HG02938 (cell line): ENCODE results near the gene RNF166.
A peak's percentile ranks its signal among the peaks of the same experiment; 100 is the strongest.
"Not testable (repeated sequence)": the region's sequence is repeated elsewhere in the genome, so short reads cannot be mapped to it uniquely, and the experiment has no call there.

Experiments used
- ATAC-seq: cut with Tn5 transposase; IDR thresholded peaks from one replicate; pipeline ENCODE4 v1.9.1; 2021; ENCODE audit warnings: mild to moderate bottlenecking, moderate library complexity; ENCODE audit not compliant: unreplicated experiment

Gene RNF166

GRCh38 chr16:88680554-88681083 lies 25.6 kb downstream of the RNF166 start:
- ATAC-seq = no peak

DNA sequence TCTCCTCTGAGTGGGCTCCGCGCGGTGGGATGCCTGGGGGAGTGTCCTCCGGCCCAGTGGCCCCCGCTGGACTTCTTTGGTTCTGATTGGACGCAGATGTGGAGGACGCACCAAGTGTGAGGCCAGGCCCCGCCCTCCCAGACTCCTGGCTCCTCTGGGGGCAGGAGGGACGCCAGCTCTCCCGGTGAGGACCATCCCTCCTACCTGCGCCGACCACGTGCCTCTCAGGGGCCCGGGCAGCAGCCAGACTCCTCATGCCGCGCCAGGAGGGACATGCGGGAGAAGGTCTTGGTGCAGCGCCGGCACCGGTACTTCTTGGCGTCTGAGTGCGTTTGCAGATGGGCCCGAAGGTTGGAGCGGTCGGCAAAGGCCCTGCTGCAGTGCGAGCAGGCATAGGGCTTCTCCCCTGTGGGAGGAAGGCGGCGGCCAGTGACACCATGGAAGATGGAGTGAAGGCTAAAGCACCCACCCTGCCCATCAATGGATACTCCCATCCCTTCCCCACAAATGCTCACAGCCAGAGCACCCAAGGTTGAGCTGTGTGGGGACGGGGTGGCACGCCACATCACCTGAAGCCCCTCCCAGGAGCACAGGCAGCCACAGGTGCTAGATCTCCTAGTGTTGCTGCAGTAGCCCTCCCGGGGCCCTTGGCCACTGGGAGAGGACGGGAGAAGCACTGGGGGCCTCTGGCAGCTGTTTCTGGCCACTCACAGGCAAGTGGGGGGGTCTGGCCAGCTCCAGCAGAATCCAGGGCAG lies 27.8 kb downstream of the RNF166 start:
- no peak for ATAC-seq

DNA sequence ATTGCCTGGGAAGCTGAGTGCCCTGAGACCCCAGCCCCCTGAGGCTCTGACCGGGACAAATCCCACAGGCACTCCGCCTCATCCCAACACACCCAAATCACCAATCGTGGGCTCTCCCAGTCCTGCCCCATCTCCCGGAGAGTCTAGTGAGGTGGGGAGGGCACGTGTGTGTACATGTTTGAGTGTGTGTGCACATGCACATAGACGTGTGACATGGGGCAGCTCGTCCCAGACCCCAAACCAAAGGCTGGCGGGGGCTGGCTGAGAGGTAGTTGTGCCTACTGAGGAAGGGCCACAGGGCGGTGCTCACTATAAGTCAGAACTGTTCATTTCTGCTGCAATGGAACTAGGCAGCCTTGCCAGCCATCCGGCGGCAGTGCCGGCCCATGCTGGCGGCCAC lies 28.5 kb downstream of the RNF166 start:
- ATAC-seq = no peak

GRCh38 chr16:88676502-88677242 lies 29.5 kb downstream of the RNF166 start:
- no peak for ATAC-seq

DNA sequence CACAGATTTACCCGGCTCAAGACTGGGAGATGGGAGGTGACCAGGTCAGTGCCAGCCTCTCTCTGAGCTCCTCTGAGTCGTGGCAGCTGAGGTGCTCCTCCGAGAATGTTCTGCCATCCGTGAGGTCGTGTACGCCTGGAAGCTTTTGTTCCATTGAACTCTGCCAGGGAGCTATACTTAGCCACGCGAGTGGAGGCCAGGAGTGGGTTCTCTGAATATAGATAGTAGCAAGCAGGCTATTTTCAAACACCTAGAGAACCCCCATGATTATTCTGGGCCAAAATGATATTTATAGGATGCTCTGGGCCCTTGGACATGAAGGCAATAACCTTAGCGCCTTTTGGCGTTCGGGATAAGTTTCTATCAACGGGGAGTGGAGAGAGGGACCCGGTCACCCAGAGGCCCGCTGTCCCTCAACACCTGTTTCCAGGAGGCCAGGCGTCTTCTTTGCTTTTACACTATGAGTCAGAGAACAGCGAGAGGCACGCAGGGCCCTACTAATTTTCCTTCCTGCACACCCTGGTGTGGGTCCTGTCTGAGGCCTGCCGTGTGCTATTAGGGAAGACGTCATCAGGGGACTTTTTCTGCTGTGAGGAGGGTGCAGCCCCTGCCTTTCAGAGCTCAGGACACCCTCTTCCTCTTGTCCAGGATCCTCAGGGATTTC lies 32.4 kb downstream of the RNF166 start:
- ATAC-seq = no peak

- no peak for ATAC-seq
Observed at GRCh38 chr16:88672776-88673175, 33.4 kb downstream of the RNF166 start.

- no peak for ATAC-seq
Observed at GRCh38 chr16:88671806-88672205, 34.4 kb downstream of the RNF166 start.

GRCh38 chr16:88669980-88670379 lies 36.2 kb downstream of the RNF166 start:
- ATAC-seq = no peak

GRCh38 chr16:88669493-88669892 lies 36.7 kb downstream of the RNF166 start:
- not testable (repeated sequence) for ATAC-seq

DNA sequence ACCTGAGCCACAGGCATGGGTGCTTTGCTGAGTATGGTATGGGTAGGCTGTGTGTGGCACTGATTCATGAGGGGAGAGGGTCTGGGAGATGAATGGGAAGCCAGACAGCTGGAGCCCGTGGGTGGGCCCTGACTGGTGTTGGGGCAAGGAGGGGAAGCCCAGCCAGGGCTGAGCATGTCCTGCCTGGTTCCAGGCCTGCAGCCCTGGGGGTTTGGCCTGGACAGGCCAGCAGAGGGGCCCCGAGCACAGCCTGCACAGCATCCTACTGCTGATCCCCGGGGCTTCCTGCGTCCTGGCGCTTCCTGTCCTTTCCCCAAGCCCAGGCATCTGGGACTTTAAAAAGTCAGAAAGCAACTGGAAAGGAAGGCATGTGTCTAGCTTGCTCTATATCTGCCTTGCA lies 38.7 kb downstream of the RNF166 start:
- ATAC-seq = no peak

DNA sequence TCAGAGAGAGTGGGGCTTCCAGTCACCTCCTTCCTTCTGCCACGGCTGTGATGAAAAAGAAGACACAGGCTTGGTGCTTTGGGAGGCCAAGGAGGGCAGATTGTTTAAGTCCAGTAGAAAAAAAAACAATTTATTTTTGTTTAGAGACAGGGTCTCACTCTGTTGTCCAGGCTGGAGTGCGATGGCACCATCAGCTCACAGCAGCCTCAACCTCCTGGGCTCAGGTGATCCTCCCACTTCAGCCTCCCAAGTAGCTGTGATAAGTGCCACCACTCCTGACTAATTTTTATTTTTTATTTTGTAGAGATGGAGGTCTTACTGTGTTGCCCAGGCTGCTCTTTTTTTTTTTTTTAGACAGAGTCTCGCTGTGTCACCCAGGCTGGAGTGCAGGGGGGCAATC lies 40.6 kb downstream of the RNF166 start:
- ATAC-seq = no peak

- no peak for ATAC-seq
Observed at GRCh38 chr16:88665148-88665547, 41.1 kb downstream of the RNF166 start.

GRCh38 chr16:88662843-88663606 lies 43.2 kb downstream of the RNF166 start, which contains the start of gene MVD:
MVD (minus strand) TSS chr16:88663091; CDS start chr16:88663080, 11 bp downstream.
- ATAC-seq = peak; percentile 87

DNA sequence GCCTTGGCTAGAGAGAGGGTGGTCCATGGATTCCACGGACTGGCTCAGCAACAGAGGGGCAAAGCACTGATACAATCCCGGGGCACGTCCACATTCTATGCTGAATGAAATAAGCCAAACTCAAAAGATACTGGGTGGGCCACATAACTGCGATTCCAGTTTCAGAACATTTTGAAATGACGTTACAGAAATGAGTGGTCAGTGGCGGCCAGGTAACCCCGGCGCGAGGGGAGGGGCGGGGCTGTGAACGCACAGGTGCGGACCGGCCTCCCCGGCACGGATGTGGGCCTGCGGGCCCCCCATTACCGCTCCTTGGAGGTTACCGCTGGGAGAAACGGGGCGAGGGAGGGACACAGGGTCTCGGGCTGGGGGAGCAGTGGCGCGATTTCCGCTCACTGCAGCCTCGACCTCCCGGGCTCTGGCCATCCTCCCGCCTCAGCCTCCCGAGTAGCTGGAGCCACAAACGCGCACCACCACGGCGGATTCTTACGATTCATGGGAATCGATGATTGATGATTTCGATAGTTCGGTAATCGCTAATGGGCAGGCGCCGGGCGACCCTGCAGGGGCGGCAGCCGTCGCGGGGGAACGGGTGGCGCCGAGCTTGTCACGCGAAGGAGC lies 43.9 kb downstream of the RNF166 start:
- peak; percentile 1 for ATAC-seq

GRCh38 chr16:88661468-88661867 lies 44.7 kb downstream of the RNF166 start:
- no peak for ATAC-seq

GRCh38 chr16:88659160-88659559 lies 47.0 kb downstream of the RNF166 start:
- no peak for ATAC-seq

GRCh38 chr16:88658714-88659113 lies 47.5 kb downstream of the RNF166 start:
- ATAC-seq = no peak

- no peak for ATAC-seq
Observed at GRCh38 chr16:88657371-88657770, 48.8 kb downstream of the RNF166 start.

- ATAC-seq = no peak
Observed at GRCh38 chr16:88656291-88656980, 49.8 kb downstream of the RNF166 start.
